ENCODE measurements around the gene GTF2H1. TPM values are rescaled to one million over a fixed set of nuclear protein-coding genes. Genes with fewer than 3 reads are reported as not detected.
A peak's percentile ranks its signal among the peaks of the same experiment; 100 is the strongest.

The GTF2H1 gene
- total and polyA plus RNA-seq, 9 of the 15 experiments (the other 6 are each of a cell fraction or from before 2014, with no cell fraction given), result 56.9 to 126 (median 92.1) TPM

GRCh38 chr11:18395735-18396504, 73.6 kb downstream of the GTF2H1 start (continued):
- TF ChIP-seq PREB (CRISPR knock-in tag; IDR thresholded peaks at IDR 0.05), result no peak
- no peak for TF ChIP-seq ZC3H8 (IDR thresholded peaks at IDR 0.05)
- no peak for TF ChIP-seq CHD1 (IDR thresholded peaks at IDR 0.05; ENCODE audit: low read length)
- TF ChIP-seq ZNF354B (CRISPR knock-in tag; IDR thresholded peaks at IDR 0.05), result no peak
- peak; percentile 100 for TF ChIP-seq NRF1 (conservative IDR thresholded peaks at IDR 0.05 in 1 of 2, IDR thresholded peaks at IDR 0.05 in 1 of 2)
- no peak for TF ChIP-seq NR3C1 (CRISPR knock-in tag; IDR thresholded peaks at IDR 0.05)
- peak; percentile 86 for TF ChIP-seq SMAD1 (IDR thresholded peaks at IDR 0.05; ENCODE audit: low read depth, low read length, partially characterized antibody)
- no peak for TF ChIP-seq MEF2D (tag; conservative IDR thresholded peaks at IDR 0.05; ENCODE audit: low read depth)
- no peak for TF ChIP-seq BRD4 (IDR thresholded peaks at IDR 0.05)
- TF ChIP-seq ZFX (CRISPR knock-in tag; IDR thresholded peaks at IDR 0.05), result peak; percentile 76
- TF ChIP-seq FOXJ3 (CRISPR knock-in tag; IDR thresholded peaks at IDR 0.05), result no peak
- peak; percentile 51; the same call in 1 of the 2 replicates for TF ChIP-seq GABPA (tag; conservative IDR thresholded peaks at IDR 0.05; ENCODE audit: low read depth)
- TF ChIP-seq L3MBTL2 (IDR thresholded peaks at IDR 0.05), result peak; percentile 32; the same call in 1 of the 2 replicates
- TF ChIP-seq ZNF134 (CRISPR knock-in tag; conservative IDR thresholded peaks at IDR 0.05), result no peak
- no peak for TF ChIP-seq HINFP (tag; conservative IDR thresholded peaks at IDR 0.05; ENCODE audit: low read depth)
- TF ChIP-seq, protein P1, sequence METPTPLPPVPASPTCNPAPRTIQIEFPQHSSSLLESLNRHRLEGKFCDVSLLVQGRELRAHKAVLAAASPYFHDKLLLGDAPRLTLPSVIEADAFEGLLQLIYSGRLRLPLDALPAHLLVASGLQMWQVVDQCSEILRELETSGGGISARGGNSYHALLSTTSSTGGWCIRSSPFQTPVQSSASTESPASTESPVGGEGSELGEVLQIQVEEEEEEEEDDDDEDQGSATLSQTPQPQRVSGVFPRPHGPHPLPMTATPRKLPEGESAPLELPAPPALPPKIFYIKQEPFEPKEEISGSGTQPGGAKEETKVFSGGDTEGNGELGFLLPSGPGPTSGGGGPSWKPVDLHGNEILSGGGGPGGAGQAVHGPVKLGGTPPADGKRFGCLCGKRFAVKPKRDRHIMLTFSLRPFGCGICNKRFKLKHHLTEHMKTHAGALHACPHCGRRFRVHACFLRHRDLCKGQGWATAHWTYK (CRISPR knock-in tag; IDR thresholded peaks at IDR 0.05), result no peak
- peak; percentile 33; the same call in 1 of the 2 replicates for TF ChIP-seq NR2C2 (CRISPR knock-in tag; IDR thresholded peaks at IDR 0.05)
- TF ChIP-seq NR2C2 (tag; IDR thresholded peaks at IDR 0.05), result peak; percentile 50; the same call in 1 of the 2 replicates
- TF ChIP-seq, protein P2, sequence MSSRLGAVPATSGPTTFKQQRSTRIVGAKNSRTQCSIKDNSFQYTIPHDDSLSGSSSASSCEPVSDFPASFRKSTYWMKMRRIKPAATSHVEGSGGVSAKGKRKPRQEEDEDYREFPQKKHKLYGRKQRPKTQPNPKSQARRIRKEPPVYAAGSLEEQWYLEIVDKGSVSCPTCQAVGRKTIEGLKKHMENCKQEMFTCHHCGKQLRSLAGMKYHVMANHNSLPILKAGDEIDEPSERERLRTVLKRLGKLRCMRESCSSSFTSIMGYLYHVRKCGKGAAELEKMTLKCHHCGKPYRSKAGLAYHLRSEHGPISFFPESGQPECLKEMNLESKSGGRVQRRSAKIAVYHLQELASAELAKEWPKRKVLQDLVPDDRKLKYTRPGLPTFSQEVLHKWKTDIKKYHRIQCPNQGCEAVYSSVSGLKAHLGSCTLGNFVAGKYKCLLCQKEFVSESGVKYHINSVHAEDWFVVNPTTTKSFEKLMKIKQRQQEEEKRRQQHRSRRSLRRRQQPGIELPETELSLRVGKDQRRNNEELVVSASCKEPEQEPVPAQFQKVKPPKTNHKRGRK (tag; IDR thresholded peaks at IDR 0.05), result no peak
- no peak for TF ChIP-seq ZKSCAN8 (CRISPR knock-in tag; IDR thresholded peaks at IDR 0.05)
- no peak for TF ChIP-seq SAFB2 (IDR thresholded peaks at IDR 0.05; ENCODE audit: borderline replicate concordance, low read depth, low read length, severe bottlenecking)
- peak in 1 of 2 experiments; percentile 81; a peak in 3 of 4 replicates for TF ChIP-seq RCOR1 (IDR thresholded peaks at IDR 0.05; ENCODE audit: borderline replicate concordance in 1 of 2, low read depth in 2 of 2, low read length in 2 of 2)
- TF ChIP-seq NFIX (CRISPR knock-in tag; IDR thresholded peaks at IDR 0.05; ENCODE audit: low read depth), result peak; percentile 56
- 0 out of 2 replicates have a peak, but pooled peaks have one; percentile 55 for TF ChIP-seq E2F3 (CRISPR knock-in tag; IDR thresholded peaks at IDR 0.05)

Data from K562 (cell line).